Middle frontal gyrus (tissue), 1 donor: ENCODE measurements around the gene RNU1-1.
"Not testable (repeated sequence)": the region's sequence is repeated elsewhere in the genome, so short reads cannot be mapped to it uniquely, and the experiment has no call there.

Source experiments
- DNase-seq: peaks from one replicate; pipeline ENCODE4 v3.0.0-alpha.2; 2015; ENCODE audit warnings: low spot score; ENCODE audit errors: extremely low spot score

RNU1-1 gene

DNA sequence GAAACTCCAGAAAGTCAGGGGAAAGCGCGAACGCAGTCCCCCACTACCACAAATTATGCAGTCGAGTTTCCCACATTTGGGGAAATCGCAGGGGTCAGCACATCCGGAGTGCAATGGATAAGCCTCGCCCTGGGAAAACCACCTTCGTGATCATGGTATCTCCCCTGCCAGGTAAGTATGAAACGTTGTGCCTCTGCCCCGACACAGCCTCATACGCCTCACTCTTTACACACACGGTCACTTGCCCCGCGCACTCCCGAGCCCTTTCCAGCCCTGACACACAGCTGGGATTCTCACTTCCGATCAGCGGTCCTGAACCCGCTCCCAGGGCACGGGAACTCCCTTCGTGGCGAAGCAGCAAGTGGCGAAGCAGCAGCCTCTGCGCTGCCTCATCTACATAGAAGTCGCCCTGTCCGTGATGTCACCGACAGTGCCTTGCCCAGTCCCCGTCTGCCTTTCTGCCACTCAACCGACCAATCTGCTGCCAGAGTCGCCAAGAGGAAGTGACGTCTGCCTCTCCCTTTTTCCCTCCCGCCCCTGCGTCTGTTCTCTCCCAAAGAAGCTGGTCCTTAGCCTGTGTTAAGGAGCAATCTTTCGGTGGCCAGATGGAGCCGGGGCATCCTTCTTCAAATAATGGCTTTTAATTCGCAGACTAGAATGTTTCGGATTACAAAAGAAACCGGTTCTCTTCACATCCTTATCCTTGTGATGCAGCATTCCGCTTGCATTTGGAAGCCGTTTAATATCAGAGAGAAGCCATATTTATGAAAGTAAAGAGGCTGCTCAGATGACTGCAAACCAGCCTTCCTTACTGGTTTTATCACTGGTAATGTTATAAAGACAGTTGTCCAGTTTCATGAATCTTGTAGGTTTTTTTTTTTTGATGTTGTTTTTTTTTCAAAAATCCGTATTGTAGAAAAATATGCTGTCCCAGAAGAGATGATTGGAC, at the start of gene RNU1-1:
TSS of gene RNU1-1 (minus strand) at position 179 of the 949 bp plus-strand sequence.
- DNase-seq = peak; percentile 27

DNA sequence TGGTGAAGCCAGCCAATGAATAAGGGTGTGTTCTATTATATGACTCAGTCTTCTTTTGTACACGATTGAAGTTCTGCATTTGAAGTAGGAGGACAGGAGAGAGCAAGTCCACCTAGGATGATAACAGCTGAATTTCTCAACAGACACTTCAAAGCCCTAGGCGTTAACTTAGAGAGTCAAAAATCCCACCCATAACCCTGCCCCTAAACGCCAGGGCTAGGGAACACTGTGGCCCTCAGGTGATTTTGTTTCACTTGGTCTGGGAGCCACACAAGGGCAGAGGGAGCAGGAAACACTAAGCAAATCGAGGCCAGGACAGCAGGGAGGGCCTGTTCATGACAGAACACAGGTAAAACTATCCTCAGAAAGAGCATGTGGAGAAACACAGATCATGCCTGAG, 47.0 kb upstream of the RNU1-1 start:
- DNase-seq = not testable (repeated sequence)

DNA sequence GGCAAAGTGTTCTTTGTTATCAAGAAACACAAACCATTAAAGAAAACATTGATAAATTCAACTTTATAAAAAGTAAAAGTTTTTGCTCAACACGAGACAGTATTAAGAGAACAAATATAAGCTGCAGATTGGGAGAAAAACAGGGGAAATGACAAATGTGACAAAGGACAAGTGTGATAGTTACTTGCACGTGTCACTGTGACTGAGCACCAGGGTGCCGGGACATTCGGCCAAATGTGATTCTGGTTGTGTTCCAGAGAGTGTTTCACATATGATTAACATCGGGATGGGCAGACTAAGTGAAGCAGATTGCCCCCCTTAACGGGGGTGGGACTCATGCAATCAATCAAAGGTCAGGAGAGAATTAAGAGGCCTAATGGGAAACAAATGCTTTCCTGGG, 46.4 kb upstream of the RNU1-1 start:
- DNase-seq = not testable (repeated sequence)

DNA sequence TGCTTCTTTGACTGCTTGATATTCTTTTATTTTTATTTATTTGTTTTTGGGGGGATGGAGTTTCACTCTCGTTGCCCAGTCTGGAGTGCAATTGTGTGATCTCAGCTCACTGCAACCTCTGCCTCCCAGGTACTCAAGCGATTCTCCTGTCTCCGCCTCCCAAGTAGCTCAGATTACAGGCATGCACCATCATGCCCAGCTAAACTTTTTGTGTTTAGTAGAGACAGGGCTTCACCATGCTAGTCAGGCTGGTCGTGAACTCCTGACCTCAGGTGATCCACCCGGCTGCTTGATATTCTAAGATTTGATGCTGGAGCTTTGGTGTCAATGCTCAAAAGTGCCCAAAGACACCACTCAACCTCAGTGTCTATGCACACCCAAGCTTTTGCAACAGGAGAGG, 45.6 kb upstream of the RNU1-1 start:
- DNase-seq = not testable (repeated sequence)

DNA sequence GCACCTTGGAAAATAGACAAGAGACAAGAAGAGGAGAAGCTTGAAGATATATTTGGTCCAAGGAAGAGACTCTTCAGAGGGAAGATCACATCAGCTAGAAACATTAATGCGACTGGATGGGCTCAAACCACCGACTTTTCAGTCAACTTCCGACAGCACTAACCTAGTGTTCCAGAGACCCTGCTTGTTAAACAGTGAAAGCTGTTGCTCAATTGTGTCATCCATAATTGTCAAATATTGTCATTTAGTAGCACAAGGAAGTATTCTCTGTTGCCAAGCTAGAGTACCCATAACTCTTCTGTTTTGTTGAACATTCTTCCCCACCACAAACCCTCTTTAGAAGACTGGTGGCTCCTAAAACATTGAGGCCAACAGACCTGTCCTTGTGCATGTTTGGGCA, 42.9 kb upstream of the RNU1-1 start:
- not testable (repeated sequence) for DNase-seq

DNA sequence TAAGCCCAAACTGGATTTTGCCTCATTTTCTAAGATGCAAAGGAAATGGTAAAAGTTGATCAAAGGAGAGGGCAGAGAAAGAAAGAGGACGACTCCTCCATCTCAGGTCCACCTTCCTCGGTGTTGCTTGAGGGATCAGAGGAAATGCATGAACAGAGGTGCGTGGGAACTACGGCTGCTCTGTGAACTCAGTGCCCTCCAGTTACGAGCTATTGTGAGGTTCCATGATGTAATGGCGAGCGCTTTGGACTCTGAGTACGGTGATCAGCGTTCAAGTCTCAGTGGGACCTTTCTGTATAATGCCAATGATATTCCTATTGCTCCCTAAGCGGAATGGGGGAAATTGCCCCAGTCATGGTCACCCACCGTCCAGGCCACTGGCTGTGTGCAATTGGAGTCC, 39.2 kb upstream of the RNU1-1 start:
- not testable (repeated sequence) for DNase-seq

DNA sequence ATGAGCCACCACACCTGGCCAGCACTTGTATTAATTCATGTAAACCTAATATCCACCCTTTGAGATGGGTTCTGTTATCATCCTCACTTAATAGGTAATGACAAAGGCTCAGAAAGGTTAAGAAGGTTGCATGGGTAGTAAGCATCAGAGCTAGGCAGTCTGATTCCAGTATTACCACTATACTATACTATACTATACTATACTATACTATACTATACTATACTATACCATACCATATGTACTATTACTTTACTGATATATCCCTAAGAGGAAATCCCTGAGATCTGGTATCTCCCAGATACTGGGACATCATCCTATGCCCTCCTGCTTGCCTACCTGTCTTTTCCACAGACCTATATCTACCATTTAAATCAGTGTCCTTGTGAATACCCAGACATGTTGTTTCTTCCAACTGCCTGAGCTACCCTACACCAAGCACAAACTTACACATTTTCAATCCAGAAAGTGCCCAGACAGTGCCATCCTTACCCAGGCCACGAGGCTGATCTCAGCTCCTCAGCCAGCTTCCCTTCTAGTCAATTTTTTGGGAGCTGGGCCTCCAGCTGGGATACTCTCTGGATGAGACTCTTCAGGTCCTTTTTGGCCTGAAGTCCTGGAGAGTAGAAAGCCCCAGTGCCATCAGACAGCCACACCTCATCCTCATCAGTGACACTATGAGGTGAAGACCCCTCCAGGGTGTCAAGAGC, 36.3 kb upstream of the RNU1-1 start:
- DNase-seq = not testable (repeated sequence)

- DNase-seq = not testable (repeated sequence)
These were observed 35.5 kb upstream of the RNU1-1 start for GRCh38 chr1:16549545-16549944.

GRCh38 chr1:16547502-16548241, 33.6 kb upstream of the RNU1-1 start:
- not testable (repeated sequence) for DNase-seq

DNA sequence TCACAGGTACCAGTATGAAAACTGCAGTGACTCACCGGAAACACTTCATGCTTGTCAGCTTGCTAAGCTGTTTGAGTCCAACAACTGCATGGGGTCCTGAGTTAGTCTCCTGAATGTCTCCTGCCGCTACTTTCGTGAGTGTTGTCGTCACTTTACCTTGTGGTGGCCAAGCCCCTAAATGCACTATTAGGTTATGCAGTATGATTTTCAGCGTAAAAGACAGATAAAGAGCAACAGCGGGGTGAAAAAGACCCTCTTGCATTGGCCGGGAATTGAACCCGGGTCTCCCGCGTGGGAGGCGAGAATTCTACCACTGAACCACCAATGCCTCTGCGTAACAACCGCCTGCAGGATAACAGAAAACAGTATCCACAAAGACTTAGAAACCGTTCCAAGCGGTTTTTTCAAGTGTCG, 31.6 kb upstream of the RNU1-1 start:
- DNase-seq = not testable (repeated sequence)

DNA sequence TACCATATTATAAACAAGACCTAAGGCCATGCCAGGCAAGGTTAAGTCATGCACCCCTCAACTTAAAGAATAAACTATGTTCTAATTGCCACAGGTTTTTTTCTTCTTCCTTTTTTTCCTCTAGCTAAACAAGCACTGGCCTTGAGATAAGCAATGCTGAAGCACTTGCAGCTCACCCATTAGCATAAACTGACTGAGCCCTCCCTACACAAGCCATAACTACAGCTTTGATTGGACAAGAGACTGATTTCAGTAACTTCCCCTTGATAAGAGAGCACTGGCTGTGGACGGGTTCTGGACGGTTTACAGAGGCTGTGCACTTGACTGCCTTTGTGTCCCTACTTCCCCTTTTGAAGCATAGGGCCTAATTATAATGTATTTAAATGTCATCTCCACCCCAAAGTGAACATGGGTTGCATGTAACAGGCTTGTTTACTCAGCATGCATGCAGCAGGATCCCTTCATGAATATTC, 26.4 kb upstream of the RNU1-1 start:
- not testable (repeated sequence) for DNase-seq

DNA sequence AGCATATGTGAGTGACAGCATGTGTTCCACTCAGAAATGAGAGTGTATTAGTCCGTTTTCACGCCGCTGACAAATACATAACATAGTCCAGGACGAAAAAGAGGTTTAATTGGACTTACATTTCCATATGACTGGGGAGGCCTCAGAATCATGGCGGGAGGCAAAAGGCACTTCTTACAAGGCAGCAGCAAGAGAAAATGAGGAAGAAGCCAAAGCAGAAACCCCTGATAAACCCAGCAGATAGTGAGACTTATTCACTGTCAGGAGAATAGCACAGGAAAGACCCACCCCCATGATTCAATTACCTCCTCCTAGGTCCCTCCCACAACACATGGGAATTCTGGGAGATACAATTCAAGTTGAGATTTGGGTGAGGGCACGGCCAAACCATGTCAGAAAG, 23.4 kb upstream of the RNU1-1 start:
- not testable (repeated sequence) for DNase-seq

GRCh38 chr1:16536796-16537195, 22.7 kb upstream of the RNU1-1 start:
- DNase-seq = not testable (repeated sequence)

DNA sequence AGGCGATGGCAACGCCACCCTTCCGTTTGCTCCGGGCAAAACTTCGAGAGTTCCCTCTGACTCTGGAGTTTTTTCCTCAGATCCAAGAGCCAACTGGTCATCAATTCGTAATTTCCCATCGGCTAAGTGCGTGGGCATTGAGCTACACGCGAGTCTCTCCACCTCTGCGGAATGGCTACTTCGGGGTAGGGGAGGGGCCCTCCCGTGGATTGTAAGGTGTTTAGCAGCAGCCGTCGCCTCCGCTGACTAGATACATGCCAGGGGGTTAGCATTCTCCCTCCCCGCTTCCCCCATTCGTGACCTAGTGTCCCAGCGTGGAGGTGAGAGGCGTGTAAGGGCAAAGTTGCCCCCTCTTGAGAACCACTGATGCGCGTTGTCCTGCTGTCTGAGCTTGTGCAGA, 21.8 kb upstream of the RNU1-1 start:
- DNase-seq = not testable (repeated sequence)

DNA sequence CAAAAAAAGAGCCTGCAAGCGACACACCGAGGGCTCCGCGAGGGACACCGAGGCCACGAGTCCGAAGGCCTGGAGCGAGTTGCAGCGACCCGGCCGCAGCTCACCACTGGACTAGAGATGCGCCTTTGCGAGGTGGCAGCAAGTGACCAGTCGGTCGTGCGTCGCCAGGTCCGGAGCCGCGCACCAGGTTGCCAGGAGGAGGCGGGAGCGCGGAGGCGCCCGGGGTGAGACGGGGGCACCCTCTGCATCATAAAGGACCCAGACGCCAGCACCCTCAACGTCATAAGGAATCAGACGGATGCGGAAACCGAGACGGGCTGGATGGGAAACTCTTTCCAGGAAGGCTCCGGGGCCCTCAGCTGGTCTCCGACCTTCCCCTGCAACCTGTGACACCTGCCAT, 21.4 kb upstream of the RNU1-1 start:
- not testable (repeated sequence) for DNase-seq

DNA sequence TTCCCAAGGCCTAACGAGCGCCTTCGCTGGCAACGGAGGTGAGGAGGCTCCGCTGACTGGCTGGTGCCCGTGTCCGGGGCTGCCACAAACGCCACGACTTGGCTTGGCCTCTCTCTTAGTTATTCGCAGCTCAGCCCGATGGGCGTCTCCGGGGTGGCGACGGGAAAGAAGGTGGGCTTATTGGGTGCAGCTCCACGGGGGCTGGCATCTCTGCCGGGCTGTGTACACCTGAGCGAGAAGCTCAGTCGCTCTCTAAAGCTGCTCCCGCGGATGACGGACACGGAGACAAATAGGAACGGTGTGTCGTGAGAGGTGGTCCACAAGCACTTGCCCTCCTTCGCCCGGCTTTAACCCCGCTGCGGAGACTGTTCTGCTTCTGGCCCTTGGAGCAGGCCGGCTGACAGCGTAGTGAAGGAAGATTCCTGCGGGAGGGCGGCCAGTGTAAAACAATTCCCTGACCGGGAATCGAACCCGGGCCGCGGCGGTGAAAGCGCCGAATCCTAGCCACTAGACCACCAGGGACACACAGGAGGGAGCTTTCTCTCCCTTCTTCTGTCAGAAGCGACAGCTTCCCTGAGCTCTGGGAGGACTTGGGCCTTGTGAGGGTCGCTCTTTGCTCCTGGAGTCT, 20.9 kb upstream of the RNU1-1 start:
- not testable (repeated sequence) for DNase-seq

DNA sequence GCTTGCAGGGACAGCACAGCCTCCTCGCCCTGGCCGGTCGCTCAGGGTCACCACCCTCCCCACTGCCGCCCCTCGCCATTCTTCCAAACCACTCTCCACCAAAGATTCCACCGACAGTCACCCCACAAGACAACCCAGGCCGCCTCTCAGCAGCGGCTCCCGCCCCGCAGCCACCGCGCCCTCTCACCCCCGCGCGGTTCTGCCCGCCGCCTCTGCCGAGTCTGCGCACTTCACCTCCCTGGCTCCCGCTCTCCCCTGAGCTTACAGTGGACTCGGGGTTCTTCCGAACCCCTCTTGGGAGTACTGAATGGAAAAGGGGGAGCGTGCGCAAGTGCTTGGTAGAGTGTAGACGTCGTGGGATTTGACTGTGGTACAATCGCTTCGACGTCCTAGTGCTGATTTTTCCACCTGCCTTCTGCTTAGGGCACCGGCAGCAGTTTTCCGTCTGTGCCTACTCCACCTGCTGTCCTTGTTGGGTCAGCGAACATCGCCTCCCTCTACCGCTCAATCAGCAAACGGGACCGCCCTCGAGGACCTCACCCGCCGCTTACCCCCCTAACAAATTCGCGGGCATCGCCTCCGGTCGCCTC, 20.2 kb upstream of the RNU1-1 start:
- DNase-seq = not testable (repeated sequence)

DNA sequence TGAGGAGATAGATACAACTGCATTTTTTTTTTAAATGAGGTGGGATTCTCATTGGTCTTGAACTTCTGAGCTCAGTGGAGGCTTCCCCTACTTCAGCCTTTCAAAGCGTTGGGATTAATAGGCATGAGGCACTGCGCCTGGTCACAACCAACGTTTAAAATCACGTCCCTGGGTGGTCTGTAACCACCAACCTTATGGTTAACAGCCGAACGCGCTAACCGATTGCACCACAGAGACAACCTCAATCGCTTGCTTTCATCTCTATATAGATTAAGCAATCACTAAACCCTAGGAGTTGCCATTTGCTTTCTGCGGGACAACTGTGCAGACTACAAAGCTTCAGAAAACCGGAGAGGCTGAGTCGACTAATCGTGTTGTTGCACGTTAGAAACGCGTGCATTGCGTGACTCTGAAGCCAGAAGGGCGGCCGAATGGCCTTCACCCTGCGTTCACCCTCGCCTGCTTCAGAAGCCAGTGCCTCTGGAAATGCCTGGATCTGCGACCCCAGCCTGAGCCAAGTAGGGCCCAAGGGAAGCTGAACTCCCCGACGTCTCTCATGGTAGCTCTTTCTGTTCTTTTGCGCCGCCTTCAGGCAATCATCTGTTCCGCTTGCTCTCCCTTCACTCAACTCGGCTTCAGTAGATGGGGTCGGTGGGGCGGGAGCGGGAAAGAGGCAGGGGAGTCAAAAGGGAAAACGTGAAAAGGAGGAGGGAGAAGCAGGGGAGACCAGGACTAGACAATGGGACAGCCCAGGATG, 18.3 kb upstream of the RNU1-1 start:
- DNase-seq = not testable (repeated sequence)

DNA sequence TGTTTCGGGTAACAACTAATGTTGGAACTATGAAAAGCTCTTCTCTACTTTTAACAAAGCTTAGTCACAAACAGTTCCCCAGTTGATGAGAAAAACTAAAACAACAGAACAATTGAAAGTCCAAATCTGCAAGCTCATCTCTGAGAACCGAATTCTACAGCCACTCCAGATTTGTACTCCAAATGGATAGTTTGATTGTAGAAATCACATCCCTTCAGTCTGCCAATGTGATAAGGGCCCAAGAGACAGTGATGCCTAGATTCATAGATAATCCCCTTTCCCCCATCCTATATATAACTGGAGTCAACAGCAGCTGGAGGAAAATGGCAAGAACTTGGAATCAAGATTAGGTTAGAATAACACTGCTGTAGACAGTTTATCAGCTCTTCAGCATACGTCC, 14.3 kb upstream of the RNU1-1 start:
- DNase-seq = not testable (repeated sequence)

- not testable (repeated sequence) for DNase-seq
These were observed 11.7 kb upstream of the RNU1-1 start for GRCh38 chr1:16525769-16526168.
